ENCODE data around the gene CTH. TPM values are rescaled to one million over a fixed set of nuclear protein-coding genes. Genes with fewer than 3 reads are reported as not detected.

Gene CTH
- total and polyA plus RNA-seq, 2 of the 13 experiments (the other 11 are each of a cell fraction or from before 2014, with no cell fraction given) = 8.7 to 19.7 TPM

DNA sequence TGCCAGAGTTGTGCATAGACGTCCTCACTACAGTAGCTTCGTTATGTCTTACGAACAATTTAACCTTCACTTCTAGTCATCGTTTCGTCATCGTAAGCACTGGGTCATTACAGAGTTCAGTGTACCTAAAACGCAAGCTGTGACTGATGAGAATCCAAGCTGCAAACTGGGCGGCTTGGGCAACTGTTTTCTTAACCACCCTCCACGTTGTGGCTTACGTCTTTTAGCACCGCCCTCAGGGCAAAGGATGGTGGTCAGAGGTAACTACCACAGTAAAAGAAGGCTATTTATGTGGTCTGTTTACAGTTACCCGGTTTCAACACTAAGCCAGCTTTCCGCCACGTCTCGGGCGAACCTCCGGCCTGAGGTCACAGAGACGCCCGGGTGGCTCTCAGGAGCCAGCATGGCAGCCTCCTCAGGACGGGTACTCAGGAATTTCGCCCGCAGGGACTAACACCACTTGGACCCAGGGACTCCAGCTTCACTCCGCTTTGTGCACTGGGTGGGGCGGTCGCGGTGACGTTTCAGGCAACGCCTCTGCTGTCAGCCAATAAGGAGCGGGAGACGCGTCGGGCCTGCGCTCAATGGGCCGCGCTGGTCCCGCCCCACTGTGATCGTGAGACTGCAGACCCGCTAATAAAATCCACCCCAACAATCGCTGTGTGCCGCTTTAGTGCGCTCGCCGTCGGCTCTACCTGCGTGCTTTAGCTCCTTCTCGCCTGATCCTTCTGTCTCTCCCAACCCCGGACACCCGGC lies at the start of gene CTH (continued):
- TF ChIP-seq, protein P1, sequence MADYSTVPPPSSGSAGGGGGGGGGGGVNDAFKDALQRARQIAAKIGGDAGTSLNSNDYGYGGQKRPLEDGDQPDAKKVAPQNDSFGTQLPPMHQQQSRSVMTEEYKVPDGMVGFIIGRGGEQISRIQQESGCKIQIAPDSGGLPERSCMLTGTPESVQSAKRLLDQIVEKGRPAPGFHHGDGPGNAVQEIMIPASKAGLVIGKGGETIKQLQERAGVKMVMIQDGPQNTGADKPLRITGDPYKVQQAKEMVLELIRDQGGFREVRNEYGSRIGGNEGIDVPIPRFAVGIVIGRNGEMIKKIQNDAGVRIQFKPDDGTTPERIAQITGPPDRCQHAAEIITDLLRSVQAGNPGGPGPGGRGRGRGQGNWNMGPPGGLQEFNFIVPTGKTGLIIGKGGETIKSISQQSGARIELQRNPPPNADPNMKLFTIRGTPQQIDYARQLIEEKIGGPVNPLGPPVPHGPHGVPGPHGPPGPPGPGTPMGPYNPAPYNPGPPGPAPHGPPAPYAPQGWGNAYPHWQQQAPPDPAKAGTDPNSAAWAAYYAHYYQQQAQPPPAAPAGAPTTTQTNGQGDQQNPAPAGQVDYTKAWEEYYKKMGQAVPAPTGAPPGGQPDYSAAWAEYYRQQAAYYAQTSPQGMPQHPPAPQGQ (CRISPR knock-in tag; IDR thresholded peaks at IDR 0.05; ENCODE audit: borderline replicate concordance) = no peak
- TF ChIP-seq, protein P2, sequence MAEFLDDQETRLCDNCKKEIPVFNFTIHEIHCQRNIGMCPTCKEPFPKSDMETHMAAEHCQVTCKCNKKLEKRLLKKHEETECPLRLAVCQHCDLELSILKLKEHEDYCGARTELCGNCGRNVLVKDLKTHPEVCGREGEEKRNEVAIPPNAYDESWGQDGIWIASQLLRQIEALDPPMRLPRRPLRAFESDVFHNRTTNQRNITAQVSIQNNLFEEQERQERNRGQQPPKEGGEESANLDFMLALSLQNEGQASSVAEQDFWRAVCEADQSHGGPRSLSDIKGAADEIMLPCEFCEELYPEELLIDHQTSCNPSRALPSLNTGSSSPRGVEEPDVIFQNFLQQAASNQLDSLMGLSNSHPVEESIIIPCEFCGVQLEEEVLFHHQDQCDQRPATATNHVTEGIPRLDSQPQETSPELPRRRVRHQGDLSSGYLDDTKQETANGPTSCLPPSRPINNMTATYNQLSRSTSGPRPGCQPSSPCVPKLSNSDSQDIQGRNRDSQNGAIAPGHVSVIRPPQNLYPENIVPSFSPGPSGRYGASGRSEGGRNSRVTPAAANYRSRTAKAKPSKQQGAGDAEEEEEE (CRISPR knock-in tag; IDR thresholded peaks at IDR 0.05; ENCODE audit: borderline replicate concordance) = peak; percentile 34; the same call in 1 of the 2 replicates
- TF ChIP-seq, protein P3, sequence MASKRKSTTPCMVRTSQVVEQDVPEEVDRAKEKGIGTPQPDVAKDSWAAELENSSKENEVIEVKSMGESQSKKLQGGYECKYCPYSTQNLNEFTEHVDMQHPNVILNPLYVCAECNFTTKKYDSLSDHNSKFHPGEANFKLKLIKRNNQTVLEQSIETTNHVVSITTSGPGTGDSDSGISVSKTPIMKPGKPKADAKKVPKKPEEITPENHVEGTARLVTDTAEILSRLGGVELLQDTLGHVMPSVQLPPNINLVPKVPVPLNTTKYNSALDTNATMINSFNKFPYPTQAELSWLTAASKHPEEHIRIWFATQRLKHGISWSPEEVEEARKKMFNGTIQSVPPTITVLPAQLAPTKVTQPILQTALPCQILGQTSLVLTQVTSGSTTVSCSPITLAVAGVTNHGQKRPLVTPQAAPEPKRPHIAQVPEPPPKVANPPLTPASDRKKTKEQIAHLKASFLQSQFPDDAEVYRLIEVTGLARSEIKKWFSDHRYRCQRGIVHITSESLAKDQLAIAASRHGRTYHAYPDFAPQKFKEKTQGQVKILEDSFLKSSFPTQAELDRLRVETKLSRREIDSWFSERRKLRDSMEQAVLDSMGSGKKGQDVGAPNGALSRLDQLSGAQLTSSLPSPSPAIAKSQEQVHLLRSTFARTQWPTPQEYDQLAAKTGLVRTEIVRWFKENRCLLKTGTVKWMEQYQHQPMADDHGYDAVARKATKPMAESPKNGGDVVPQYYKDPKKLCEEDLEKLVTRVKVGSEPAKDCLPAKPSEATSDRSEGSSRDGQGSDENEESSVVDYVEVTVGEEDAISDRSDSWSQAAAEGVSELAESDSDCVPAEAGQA (IDR thresholded peaks at IDR 0.05; ENCODE audit: low read depth) = peak; percentile 86; the same call in 1 of the 2 replicates
- TF ChIP-seq, protein P3 (CRISPR knock-in tag; IDR thresholded peaks at IDR 0.05; ENCODE audit: borderline replicate concordance) = no peak
- TF ChIP-seq ZNF550 (CRISPR knock-in tag; IDR thresholded peaks at IDR 0.05; ENCODE audit: borderline replicate concordance) = peak; percentile 64; the same call in 1 of the 2 replicates
- TF ChIP-seq TBX2 (CRISPR knock-in tag; IDR thresholded peaks at IDR 0.05; ENCODE audit: borderline replicate concordance) = peak; percentile 82; the same call in 1 of the 2 replicates
- TF ChIP-seq EZH2 (conservative IDR thresholded peaks at IDR 0.05; ENCODE audit: low read depth, low read length) = no peak
- TF ChIP-seq, protein P4, sequence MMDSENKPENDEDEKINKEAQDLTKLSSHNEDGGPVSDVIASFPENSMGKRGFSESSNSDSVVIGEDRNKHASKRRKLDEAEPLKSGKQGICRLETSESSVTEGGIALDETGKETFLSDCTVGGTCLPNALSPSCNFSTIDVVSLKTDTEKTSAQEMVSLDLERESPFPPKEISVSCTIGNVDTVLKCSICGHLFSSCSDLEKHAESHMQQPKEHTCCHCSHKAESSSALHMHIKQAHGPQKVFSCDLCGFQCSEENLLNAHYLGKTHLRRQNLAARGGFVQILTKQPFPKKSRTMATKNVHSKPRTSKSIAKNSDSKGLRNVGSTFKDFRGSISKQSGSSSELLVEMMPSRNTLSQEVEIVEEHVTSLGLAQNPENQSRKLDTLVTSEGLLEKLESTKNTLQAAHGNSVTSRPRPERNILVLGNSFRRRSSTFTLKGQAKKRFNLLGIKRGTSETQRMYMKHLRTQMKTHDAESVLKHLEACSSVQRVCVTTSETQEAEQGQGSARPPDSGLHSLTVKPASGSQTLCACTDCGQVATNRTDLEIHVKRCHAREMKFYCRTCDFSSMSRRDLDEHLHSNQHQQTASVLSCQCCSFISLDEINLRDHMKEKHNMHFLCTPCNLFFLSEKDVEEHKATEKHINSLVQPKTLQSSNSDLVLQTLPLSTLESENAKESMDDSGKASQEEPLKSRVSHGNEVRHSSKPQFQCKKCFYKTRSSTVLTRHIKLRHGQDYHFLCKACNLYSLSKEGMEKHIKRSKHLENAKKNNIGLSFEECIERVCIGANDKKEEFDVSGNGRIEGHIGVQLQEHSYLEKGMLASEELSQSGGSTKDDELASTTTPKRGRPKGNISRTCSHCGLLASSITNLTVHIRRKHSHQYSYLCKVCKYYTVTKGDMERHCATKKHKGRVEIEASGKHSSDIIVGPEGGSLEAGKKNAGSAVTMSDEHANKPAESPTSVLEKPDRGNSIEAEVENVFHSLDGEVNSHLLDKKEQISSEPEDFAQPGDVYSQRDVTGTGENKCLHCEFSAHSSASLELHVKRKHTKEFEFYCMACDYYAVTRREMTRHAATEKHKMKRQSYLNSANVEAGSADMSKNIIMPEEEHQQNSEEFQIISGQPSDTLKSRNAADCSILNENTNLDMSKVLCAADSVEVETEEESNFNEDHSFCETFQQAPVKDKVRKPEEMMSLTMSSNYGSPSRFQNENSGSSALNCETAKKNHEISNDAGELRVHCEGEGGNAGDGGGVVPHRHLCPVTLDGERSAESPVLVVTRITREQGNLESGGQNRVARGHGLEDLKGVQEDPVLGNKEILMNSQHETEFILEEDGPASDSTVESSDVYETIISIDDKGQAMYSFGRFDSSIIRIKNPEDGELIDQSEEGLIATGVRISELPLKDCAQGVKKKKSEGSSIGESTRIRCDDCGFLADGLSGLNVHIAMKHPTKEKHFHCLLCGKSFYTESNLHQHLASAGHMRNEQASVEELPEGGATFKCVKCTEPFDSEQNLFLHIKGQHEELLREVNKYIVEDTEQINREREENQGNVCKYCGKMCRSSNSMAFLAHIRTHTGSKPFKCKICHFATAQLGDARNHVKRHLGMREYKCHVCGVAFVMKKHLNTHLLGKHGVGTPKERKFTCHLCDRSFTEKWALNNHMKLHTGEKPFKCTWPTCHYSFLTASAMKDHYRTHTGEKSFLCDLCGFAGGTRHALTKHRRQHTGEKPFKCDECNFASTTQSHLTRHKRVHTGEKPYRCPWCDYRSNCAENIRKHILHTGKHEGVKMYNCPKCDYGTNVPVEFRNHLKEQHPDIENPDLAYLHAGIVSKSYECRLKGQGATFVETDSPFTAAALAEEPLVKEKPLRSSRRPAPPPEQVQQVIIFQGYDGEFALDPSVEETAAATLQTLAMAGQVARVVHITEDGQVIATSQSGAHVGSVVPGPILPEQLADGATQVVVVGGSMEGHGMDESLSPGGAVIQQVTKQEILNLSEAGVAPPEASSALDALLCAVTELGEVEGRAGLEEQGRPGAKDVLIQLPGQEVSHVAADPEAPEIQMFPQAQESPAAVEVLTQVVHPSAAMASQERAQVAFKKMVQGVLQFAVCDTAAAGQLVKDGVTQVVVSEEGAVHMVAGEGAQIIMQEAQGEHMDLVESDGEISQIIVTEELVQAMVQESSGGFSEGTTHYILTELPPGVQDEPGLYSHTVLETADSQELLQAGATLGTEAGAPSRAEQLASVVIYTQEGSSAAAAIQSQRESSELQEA (CRISPR knock-in tag; IDR thresholded peaks at IDR 0.05; ENCODE audit: not compliant biosample characterization) = peak; percentile 80
- no peak for TF ChIP-seq ELF4 (CRISPR knock-in tag; IDR thresholded peaks at IDR 0.05; ENCODE audit: borderline replicate concordance)

Data from HepG2 (cell line).